ENCODE results near the gene CYP2F1.
"Not testable (repeated sequence)": the region's sequence is repeated elsewhere in the genome, so short reads cannot be mapped to it uniquely, and the experiment has no call there.

CYP2F1 gene

DNA sequence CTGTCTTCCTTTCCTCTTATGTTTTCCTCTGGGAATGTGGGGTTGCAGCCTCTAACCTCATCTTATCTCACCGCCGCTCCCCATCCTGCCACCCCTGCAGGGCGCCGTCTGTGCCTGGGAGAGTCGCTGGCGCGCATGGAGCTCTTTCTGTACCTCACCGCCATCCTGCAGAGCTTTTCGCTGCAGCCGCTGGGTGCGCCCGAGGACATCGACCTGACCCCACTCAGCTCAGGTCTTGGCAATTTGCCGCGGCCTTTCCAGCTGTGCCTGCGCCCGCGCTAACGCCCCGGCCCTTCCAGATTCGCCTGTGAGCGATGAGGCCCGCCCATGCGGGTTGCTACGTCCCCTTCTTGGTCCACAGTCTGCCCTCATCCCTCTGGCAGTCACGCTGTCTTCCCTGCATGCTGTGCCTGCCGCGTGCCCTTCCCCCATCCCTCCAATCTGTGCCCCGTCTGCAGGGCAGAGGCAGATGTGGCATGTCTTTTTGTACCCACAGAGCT lies 13.6 kb downstream of the CYP2F1 start:
- not testable (repeated sequence) for FAIRE-seq

- no peak for FAIRE-seq
These were observed 14.5 kb downstream of the CYP2F1 start for GRCh38 chr19:41128692-41129091.

DNA sequence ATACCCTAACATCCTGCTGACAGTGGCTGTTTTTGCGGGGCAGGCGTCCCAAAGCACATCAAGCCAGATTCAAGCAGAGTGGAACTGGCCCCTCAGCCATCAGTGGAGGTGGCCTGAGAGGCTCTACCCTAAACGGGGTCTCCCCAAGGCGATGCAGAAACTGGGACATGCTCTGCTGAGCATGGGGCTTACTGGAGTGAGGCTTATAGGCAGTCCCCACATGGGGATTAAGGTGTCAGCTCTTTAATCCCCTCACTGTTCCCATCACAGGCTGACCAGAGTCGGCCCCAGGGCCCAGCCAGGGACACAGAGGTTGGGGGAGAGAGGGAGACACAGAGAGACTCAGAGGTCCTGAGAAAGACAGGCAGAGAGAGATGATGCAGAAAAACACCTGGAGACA lies 17.0 kb downstream of the CYP2F1 start:
- FAIRE-seq: no peak

GRCh38 chr19:41133260-41133659 lies 19.0 kb downstream of the CYP2F1 start:
- no peak for FAIRE-seq

DNA sequence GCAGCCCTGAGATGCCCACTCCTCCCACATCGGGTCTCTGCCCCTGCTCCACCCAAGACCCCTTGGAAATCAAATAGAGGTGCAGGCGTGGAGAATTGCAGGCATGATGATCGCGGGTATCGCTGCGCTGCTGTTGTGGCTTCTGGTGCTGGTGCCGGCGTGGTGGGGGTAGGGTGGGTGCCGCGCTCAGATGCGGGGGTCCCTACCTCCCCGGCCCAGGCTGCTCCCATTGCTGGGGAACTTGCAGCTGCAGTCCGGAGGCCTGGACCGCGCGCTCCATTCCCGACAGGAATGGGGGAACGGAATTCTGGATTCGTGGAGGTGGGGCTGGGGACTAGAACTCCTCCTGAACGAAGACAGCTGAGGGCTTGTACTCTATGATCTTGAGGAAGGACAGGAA lies 20.4 kb downstream of the CYP2F1 start:
- no peak for FAIRE-seq

DNA sequence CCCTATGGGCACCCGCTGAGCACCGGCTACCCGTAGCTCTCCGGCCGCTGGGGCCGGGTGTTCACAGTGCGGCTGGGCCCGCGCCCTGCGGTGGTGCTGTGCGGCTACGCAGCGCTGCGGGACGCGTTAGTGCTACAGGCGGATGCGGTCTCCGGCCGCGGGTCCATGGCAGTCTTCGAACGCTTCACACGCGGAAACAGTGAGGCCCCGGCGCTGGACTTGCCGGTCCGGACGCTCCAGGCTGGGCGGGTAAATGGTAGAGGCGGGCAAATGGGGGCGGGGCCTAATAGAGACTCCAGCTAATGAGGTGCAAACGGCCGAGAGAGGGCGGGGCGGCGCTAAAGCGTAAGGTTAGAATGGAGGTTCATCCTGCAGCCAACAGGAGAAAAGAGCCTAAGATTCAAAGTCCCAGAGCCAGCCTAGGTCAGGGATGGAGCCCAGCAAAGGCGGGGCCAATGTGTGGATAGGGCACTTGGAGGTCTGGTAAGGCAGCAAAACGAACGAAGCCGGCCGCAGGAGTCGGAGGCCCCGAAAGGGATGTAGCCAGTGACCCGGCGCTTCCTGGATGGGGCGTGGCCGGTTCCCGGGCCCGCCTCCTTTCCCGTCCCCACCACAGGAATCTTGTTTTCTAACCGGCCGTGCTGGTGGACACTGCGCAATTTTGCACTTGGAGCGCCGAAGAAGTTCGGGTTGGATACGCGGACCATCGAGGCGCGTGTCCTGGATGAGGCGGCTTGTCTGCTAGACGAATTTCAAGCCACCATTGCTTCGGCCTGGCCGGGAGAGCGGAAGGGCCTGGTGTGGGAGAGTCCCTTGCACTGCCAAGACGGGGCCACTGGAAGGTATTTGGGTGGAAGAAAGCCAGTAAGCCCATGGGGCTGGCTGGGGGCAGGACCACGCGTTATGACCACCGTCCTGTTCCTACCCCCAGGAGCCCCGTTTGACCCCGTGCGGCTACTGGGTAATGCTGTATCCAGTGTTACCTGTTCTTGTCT lies 21.5 kb downstream of the CYP2F1 start:
- FAIRE-seq: peak; percentile 94

DNA sequence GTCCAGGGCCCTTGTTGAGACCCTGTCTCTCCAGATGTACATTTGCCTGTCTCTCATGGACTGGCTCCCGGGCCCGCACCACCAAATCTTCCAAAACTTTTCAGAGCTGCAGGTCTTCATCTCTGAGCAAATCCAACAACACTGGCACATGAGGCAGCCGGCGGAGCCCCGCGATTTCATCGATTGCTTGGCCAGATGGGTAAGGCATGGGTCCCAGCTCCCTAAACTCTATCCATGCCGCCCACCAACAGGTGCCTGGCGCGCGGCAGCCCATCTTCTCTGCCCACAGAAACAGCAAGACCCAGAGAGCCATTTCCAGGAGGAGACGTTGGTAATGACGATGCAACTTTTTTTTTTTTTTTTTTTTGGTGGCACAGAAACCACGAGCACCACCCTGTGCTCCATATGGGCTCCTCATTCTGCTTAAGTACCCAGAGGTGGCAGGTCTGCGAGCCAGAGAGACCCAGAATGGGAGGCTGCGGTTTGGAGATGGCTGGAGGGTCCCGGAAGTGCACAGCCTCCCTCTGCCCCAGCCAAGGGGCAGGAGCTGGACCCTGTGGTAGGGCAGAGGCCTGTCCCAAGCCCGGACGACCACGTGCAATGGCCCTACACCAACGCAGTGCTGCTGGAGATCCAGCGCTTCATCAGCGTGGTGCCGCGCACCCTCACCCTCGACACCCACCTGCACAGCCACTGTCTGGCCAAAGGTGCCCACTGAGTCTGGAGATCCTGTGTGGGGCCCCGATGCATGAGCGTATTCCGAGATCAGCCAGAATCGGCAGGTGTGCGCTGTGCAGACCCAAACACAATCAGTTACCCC lies 22.6 kb downstream of the CYP2F1 start:
- no peak for FAIRE-seq

DNA sequence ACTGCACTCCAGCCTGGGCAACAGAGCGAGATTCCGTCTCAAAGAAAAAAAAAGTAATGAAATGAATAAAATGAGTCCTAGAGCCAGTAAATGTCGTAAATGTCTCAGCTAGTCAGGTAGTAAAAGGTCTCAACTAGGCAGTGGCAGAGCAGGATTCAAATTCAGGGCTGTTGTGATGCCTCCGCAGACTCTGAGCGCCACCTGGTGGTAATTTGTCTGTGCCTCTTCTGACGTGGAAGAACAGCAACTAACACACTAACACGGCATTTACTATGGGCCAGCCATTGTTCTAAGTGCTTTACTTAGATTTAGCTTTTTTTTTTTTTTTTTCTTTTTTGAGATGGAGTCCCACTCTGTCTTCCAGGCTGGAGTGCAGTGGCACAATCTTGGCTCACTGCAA lies 30.2 kb downstream of the CYP2F1 start:
- no peak for FAIRE-seq

GRCh38 chr19:41149831-41150230 lies 35.6 kb downstream of the CYP2F1 start:
- FAIRE-seq: no peak

DNA sequence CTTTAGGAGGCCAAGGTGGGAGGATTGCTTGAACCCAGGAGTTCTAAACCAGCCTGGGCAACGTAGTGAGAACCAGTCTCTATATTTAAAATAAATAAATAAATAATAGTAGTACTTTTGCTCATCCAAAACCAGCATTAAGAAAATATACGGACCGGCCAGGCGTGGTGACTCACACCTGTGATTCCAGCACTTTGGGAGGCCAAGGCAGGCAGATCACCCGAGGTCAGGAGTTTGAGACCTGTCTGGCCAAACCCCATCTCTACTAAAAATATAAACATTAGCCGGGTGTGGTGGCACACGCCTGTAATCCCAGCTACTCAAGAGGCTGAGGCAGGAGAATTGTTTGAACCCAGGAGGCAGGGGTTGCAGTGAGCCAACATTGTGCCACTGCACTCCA lies 36.8 kb downstream of the CYP2F1 start:
- not testable (repeated sequence) for FAIRE-seq

DNA sequence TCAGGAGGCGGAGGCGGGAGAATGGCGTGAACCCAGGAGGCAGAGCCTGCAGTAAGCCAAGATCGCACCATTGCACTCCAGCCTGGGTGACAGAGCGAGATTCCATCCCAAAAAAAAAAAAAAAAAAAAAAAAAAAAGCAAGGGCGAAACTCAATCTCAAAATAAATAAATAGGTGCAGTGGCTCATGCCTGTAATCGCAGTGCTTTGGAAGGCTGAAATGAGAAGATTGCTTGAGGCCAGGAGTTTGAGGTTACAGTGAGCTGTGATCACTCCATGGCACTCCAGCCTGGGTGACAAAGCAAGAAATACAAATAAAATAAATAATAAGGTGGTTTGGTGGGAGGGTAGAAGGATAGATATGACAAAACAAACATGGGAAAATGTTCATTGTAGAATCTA lies 39.8 kb downstream of the CYP2F1 start:
- FAIRE-seq: no peak

DNA sequence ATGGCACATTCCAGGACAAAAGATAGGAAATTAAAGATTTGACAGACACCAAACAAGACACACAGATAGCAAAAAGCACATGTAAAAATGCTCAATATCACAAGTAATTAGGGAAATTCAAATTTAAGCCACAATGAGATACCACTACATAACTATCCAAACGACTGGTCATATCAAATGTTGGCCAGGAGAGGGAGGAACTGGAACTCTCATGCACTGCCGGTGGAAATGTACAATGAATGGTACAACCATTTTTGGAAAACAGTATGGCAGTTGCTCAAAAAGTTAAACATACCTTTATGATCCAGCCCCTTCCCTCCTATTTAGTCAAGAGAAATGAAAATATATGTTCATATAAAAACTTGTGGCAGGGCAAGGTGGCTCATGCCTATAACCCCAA lies 42.0 kb downstream of the CYP2F1 start:
- FAIRE-seq: no peak

GRCh38 chr19:41159881-41160280 lies 45.6 kb downstream of the CYP2F1 start:
- no peak for FAIRE-seq

DNA sequence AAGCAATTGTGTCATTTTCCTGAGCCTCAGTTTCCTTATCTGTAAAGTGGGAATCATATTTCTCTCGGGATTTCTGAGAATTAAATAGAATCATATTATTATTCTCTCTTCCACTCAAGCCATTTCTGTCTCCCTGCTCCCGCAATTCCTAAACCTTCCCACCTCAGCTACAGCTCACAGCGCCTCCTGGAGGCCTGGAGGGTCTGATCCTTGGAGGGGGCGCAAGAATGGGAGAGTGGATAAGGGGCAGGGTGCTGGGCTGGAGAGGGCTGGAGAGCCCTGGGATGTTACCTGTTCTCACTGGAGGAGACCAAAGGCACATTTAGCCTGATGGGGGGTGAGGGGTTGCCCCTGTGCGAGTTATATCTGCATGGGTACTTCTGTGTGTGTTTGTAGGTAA lies 47.7 kb downstream of the CYP2F1 start:
- FAIRE-seq: no peak

DNA sequence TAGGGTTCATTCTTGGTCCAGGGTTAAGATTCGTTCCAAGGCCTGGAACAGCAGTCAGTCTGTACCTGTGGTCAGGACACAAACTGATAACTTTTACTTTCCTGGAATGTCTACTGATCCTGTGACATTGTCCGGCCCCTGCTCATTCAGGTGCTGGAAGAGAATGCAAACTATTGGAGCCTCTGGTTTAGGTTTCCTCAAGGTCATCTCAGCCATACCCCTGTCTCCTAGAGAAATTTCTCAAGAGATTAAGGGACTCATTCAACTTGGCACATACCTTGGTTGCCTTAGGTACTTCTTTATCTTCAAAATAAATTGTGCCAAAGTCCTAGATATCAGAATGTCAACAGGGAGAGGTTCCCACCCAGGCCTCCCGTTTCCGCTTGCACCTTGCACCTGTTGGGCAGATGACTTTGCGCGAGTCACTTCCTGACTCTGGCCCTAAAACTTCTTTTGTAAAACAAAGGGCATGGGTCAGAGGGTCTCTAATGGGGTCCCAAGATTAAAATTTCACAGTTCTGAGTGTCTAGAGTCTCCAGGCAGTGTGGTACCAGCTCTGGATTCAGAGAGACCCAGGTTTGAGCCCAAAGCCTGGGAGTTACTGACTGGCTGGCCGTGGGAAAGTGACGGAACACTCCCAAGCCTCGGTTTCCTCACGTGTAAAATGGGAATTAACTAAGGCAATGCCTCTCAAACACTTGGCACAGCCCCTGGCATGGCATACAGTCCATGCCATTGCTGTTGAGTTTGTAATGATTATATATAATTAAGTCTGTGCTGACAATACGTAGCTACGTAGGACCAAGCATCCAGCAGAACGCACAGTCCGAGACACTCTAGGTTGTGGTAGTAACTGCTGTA lies 52.9 kb downstream of the CYP2F1 start:
- no peak for FAIRE-seq

DNA sequence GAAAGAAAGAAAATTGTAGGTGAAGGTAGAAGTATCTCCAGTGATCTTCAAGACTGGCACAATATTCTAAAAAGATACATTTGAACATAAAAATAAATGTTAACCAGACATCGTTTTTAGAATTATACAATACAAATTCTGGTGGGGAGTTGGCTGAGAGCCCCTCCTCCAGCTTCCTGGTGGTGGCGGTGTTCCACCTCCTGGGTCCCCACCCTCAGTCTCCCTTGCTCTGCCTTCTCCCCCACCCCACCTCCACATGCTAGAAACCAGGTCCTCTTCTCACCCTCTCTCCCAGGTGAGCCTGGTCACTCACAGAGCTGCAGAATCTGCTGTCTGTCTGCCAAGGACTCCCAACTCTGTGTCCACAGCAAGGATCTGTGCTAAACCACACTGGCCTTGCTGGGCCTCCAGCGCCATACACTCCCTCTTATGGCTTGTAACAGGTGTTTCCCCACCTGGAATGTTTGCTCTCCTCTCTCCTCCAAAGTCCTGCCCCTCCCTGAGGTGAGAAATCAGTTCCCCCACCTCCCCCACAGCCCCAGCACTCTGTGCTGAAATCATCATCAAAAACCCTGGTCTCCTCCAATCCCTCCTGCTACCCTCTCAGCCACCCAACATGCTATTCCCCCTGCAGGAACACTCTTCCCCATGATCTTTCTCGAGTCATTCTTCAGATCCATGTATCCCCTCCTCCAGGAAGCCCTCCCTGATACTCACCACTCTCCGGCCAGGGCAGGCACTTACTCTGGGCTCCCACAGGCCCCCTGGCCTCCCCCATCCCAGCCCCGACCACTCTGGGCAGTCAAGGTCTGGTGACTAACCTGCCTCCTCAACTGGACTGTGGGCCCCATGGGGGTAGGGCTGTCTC lies 58.3 kb downstream of the CYP2F1 start:
- no peak for FAIRE-seq

DNA sequence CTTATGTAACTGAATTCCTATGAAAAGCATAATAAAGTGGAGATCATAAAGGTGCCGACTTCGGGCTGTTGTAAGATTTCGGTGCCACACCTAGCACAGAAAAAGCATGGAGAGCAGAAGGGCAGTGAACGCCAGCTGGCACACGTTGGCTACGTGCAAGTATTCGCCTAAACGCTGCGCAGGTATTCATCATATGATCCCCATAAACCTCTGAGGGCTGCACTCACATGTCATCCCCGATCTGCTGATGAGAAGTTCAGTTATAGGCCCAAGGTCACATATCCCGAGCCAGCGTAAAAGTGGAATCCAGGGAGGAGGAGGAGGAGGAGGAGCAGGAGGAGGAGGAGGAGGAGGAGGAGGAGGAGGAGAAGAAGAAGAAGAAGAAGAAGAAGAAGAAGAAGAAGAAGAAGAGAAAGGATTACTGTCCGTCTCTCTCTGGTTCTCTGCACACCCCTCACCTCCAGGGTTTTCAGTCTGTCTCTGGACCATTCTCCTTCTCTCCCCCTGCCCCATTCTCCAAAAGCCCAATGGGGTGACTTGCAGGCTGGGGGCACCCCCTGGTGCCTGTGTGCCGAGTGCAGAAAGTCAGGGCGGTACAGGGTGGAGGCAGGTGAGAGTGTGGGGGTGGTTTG lies 60.2 kb downstream of the CYP2F1 start:
- no peak for FAIRE-seq

DNA sequence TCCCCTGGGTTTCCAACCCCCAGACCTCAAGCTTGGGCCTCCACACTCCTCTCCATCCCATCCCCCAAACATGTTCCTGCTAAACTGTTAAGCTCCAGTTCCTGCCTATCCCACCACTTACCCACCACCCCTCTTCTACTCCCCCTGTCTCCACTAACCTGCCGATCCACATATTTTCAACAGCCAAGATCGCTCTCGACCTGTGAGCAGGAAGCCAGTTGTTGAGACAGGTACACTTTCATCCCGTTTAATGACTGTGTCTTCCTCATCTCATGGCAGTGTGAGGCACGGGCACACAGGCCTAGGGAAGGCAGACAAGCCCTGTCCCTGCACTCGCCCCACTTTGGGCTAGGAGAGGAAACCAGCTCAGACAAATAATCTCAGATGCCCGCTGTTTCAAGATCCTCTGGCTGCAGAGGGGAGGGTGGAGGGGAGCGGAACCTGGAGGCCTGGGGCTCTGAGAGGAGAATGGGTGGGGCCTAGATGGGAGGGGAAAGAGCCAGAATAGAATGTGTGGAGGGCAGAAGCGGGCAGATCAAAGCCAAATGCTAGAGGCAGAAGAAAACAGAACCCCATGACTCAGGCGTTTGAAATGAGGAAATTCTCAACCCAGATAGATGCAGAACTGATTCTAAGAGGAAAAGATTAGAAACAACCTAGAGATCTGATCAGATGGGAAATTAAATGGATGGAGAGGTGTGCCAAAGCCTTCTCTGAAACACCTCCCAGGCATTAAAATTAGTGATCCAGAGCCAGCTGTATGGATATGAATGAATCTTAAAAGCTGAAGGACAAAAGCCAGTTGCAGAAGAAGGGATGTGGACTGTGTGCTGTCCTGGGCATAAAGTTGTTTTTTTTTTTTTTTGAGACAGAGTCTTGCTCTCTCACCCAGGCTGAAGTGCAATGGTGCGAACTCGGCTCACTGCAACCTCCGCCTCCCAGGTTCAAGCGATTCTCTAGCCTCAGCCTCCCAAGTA lies 61.9 kb downstream of the CYP2F1 start:
- FAIRE-seq: no peak

Measured in endometrium (tissue), 2 donors.